Stimulated activated CD8-positive, alpha-beta memory T cell treated with anti-CD3 and anti-CD28 coated beads, Interleukin-7, amount 100 ng/mL, for 24 hours (primary cell): ENCODE data around the gene VPS18.

Experiments used
- DNase-seq: peaks from one replicate; pipeline ENCODE4 v3.0.0-alpha.2; 2020; ENCODE audit warnings: low read depth

Gene VPS18

DNA sequence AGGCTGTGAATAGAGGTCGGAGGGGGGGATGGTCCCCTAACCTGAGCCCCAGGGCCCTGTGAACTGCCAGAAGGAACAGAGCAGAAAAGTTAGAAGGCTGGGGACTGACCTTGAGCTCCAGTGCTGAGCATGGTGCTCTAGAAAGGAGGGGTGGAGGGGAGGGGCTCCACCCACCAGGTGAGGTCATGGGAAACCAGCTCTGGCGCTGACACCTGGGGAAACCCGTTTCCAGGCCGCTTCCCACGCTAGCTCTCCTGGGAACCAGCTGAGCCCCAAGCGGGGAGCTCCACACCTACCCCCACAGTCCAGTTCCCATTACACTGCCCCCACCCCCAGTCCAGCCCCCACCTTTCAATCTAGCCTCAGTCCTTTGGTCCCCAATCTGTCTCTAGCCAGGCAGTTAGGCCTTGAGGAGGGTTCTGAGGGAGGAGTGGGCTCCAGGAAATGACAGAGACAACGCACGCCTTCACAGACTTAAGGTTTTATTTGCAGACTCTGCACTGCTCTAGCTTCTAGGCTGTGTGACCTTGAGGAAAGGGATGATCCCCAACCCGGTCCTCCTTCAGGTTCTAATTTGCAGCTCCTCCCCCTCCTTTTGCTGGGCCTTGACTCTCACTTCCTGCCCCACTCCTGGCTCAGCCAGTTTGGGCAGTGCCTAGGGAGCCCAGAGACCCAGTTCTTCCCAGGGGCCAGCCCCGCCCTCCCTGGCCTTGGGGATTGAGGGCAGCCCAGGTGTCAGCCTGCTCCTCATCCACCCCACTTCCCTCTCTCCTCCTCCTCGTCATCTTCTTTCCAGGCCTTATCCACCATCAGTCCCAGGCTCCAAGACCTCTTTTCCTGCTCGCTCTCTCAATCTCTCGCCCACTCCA lies 22.3 kb upstream of the VPS18 start:
- no peak for DNase-seq

DNA sequence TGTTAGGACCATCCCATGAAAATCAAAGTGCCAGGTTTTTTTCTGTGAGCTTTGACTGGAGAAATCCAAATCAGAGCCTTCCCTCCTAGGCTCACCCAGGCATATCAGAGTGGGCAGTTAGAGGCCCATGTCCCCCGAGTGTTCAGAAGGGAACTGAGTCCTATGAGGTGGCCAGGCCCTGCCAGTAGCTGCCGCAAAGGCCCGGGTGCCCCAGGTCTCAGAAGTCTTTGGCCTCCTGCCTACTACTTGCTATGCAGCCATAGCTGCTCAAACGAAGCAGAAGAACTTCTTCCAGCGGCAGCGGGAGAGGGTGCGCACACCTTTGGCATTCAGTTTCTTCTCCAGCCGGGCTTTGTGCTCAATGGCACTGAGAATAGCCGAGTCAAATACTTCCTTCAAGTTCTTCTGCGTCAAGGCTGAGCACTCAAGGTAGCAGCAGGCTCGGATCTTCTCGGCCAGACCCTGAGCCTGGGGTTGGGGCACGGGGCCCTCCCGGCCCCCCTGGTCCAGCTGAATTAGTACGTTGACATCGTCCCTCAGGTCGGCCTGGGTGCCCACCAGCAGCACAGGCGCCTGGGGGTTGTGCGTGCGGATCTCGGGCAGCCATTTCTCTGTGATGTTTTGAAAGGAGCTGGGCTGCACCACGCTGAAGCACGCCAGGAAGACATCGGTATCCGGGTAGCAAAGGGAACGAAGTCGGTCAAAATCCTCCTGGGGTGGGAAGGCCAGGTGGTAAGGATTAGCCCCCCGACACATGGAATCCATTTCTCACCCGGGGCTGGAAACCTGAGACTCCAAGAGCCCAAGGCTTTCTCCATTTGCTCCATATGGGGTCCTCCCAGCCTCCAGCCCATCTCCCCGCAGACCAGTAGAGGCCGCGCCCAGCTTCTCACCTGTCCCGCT lies 21.2 kb upstream of the VPS18 start:
- DNase-seq, result no peak

DNA sequence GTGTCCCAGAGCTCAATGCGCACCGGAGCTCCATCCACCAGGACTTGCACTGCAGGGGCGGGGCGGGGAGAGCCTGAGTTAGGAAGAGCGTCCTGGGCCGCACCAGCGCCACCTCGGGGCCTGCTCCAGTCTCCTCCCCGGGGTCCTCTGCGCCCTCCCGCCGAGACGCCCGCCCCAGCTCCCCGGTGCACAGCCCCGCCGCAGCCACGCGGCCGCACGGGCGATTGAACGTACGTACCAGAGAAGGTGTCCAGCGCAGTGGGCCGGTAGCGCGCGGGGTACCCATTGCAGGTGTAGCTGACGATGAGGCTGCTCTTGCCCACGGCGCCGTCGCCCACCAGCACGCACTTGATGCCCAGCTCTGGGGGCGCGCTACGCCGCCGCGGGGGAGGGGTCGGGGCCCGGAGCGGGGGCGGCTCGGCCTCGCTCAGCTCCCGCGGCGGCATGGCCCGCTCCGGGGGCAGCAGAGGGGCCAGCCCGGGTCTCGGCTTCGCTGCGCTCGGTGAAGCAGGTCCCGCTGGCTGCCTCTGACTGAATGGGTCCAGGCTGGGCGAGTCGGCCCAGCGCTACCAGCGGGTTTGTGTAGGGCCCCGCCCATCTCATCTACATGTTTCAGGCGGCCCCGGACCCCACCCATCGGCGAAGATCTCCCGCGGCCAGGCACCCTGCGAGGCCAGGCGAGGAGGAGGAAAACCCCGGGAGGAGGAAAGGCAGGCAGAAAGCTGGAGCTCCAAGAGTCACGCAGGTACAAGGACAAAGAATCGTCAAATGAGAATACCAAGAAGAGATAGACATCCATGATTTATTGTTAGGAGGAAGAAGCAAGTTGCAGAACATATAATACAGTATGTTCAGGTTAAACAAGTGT lies 20.3 kb upstream of the VPS18 start, which contains the start of gene RHOV:
Gene RHOV, minus strand, starts transcription at position 541 of the 868 bp plus-strand sequence. Its CDS starts 95 bp downstream, at position 446.
- DNase-seq, result no peak

DNA sequence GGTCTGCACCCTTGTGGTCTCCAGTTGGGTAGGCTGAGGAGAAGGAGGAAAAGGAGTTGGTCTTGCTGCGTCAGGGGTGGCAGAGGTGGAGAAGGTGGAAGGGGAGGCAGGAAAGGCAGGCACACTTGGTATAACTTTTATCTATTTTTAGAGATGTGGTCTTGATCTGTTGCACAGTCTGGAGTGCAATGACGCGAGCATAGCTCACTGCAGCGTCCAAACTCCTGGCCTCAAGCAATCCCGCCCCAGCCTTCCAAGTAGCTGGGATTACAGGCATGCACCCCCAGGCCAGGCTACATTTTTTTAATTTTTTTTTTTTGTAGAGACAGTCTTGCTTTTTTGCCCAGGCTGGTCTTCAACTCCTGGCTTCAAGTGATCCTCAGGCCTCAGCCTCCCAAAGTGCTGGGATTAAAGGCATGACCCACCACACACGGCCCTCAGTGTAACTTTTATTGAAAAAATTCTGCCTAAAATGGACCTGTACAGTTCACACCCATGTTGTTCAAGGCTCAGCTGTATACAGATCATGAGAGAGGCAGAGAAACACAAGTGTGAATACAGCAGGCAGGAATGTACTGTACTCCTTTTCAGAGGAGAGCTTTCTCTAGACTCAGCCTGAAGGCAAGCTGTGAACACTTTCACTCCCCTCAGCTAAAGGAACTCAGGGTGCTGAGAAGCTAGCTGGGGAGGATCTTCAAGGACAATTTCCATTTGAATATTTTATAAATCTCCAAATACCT lies 18.1 kb upstream of the VPS18 start:
- DNase-seq, result no peak

DNA sequence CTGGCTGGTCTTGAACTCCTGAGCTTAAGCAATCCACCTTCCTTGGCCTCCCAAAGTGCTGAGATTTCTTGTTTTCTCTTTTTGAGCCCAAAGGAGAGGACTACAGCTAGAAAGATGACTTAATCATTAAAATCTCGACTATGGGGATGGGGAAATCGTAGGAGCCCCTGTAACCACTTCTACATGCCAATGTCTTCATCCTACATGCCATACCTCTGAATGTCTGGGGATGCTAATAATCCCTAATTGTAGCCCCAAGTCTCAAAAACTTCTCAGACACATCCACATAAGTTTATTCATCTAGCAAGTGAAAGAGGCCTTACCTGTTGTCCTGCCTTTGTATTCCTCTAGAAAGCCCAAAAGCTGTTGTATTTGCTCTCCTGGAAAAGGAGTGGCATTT lies 16.6 kb upstream of the VPS18 start:
- no peak for DNase-seq

DNA sequence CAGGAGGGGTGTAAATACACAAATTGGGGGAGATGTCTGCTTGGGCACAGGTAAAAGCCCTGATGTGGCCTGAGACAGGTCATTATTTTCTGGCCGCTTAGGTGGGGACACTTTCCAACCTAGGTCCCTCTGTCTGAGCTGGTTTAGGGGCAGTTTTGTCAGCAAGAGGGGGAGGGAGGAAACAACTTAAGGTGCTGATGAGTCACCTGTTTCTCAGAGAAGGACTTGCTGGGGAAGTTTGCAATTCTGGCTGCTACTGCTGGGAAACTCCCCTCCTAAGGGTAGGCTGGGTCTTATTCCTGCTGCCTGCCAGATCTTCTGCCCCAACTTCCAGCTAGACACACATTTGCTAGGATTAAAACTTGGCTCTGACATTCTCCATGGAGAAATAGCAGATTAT lies 15.5 kb upstream of the VPS18 start:
- no peak for DNase-seq

DNA sequence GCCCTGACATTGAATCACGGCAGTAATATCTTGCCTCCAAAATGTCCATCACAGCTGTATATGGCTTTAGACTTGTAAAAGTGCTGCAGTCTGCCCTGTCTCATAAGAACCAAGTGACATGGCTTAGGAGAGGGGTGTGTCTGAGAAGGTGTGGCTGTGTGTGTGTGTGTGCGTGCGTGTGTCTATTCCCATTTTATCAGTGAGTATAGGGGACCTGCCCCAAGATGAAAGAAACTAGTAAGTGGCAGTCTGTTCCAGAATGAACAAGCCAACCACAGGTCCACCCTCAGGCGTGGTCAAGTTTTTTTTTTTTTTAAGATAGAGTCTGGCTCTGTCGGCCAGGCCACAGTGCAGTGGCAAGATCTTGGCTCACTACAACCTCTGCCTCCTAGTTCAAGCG lies 14.6 kb upstream of the VPS18 start:
- no peak for DNase-seq

DNA sequence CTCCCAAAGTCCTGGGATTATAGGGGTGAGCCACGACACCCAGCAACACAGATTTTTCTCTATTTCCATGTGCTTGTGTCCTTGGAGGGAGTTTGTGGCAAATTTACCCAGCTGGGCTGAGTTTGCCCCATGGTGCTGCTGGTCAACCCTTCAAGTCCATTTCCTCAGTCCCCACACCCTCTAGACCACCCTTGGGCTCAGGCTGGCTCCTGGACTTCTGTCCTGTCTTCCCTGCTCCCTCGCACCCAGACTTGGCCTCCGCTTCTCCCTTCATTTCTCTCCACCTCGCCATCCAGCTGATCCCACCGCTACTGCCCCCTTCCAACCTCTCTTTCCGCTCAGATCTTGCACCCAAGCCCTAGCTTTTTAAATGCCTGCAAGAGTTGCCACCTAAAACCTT lies 12.9 kb upstream of the VPS18 start:
- DNase-seq, result no peak

DNA sequence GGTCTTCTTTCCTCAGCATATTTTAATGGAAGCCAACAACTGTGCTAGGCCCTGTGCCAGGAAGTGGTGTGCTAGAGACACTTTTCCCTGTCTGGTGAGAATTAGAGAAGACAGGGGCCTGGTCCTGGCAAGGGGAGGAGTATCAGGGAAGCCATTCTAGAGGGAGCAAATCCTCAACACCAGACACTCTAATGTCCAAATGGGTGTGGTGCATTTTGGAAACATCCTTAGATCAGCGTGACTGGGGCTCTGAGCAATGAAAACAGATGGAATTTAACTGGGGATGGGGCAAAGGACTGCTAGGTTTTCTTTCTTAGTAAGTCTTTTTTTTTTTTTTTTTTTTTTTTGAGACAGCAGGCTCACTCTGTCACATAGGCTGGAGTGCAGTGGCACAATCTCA lies 7.7 kb upstream of the VPS18 start:
- no peak for DNase-seq

DNA sequence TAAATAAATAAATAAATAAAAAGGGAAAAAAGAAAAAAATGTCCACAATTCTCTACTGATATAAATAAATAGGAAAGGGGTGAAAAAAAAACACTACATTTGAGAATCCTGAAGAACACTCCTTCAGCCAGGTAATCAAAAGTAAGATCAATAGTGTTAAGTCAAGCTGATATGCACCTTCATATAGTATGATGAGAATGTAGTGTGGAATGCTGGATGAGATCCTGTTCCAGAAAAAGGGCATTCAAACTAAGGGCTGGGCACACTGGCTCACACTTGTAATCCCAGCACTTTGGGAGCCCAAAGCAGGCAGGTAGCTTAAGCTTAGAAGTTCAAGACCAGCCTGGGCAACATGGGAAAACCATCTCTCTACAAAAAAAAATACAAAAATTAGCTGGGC lies 5.1 kb upstream of the VPS18 start:
- no peak for DNase-seq

DNA sequence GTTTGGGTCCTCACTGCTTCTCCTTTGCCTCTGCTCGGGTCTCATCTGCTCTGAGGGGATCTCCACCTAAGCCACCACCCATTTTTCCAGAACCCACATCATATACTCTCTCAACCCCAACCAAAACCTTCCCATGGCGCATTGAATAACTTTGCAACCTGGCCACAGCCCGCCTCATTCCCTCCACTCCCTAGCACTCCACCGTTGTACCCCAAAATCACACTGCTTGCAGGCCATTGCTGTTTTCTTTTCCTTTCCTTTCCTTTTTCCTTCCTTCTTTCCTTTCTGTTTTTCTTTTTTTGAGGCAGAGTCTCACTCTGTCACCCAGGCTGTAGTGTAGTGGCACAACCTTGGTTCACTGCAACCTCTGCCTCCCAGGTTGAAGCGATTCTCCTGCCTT lies 3.1 kb upstream of the VPS18 start:
- no peak for DNase-seq

DNA sequence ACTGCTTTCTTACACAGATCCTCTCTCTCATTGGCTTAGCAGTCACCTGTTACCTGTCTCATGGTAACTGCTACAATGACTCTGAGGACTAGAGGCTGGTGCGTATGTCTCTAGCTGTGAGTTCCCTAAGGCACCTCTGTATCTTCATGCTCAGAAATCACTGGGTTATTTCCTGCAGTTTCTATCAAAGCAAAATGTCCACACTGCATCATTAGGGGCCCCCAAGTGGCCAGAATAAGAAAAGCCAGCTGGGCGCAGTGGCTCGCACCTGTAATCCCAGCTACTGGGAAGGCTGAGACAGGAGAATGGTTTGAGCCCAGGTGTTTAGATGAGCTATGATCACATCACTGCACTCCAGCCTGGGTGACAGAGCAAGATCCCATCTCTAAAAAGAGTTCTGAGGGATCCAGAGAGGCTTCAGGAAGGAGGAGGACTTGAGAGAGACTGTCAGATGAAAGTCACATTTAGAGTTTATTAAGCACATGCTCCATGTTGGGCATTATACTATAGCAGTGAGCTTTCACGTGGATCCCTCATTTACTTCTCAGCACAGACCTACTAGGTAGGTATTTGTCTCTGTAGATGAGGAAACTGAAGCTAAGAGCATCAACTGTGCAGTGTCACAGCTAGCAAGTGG lies 2.3 kb upstream of the VPS18 start:
- no peak for DNase-seq

DNA sequence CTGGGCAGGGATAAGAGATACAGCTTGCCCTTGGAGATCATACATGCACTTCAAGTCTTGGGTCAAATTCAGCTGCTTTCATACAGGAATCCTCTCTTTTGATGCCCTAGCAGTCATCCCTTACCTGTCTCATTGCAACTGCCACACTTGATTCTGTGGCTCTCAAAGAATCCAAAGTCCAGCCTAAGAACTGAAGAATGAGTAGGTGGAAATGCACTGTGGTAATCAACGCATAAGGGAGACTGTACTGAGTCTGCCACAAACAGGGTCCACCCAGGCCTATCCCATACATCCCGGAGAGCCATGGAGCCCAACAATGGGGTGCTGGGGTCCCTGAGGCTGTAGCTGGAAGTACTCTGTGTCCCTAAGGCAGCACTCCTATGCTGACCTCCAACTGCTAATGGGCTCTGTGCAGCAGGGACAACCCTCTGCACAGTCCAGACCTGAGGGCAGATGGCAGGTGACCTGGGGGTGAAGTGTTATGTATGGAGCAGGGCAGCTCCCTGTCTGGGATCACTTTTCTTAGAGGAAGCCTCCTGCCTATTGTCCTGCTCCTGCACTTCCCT lies 1.7 kb upstream of the VPS18 start:
- no peak for DNase-seq

DNA sequence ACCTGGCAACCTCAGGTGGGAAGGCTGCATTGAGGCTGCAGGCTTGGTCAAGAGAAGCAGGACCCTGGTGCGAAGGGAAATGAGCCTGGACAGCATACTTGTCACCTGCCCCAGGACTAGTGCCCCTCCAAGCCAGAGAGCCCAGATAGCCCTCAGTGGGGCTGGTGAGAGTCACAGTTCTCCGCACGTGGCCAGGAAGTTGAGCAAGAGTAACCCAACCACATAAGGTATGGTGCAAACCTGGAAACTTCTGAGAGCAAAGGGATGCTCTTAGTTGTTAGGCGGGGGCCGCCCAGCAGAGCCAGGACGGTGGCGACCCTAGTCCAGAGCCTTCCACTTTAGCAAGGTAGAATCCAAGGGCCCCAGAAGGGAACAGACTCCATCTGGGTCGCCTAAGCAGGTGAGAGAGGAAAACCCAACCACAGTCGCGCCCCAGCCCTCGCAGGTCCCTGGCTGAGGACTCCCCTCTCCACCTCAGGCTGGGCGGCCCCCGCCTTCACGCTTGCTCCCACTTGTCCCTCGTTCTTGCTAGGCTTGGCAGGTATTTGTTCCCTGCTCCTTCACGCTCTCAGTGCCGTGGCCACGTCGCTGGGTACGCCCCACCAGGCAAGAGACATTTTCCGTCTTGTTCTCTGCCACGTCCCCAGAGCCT lies 1.1 kb upstream of the VPS18 start:
- no peak for DNase-seq

DNA sequence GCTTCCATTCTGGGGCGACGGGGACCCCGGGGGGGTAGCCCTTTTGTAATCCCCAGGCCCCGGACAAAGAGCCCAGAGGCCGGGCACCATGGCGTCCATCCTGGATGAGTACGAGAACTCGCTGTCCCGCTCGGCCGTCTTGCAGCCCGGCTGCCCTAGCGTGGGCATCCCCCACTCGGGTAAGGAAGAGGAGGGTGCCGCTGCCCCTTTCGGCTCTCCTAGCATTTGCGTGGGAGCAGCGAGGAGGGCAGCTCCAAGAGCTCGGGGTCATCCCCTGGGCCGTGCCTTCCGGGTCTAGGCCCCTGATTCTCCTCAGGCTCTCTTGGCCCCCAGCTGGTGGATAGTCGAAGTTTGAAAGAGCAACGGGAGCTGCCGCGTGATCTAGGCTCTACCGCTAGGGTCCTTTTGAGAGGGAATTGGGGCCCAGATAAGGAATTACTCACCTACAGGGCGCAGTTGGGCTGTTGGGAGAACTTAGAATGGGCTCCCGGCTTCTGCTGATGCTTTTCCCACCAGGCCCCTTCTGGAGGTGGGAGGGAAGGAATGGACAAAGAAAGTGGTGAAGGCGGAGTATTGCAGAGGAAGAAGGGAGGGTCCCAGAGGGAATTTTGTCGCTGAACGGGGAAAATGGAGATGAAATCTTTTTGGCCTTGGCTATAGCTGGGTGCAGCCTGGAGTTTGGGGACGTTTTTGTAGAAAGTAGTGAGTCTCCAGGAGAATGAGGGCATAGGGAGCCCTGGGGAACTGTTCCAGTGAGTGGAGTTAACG lies 615 bp downstream of the VPS18 start:
- no peak for DNase-seq

DNA sequence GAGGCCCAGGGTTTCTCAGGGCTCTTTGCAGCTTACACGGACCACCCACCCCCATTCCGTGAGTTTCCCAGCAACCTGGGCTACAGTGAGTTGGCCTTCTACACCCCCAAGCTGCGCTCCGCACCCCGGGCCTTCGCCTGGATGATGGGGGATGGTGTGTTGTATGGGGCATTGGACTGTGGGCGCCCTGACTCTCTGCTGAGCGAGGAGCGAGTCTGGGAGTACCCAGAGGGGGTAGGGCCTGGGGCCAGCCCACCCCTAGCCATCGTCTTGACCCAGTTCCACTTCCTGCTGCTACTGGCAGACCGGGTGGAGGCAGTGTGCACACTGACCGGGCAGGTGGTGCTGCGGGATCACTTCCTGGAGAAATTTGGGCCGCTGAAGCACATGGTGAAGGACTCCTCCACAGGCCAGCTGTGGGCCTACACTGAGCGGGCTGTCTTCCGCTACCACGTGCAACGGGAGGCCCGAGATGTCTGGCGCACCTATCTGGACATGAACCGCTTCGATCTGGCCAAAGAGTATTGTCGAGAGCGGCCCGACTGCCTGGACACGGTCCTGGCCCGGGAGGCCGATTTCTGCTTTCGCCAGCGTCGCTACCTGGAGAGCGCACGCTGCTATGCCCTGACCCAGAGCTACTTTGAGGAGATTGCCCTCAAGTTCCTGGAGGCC lies 5.4 kb downstream of the VPS18 start:
- no peak for DNase-seq

DNA sequence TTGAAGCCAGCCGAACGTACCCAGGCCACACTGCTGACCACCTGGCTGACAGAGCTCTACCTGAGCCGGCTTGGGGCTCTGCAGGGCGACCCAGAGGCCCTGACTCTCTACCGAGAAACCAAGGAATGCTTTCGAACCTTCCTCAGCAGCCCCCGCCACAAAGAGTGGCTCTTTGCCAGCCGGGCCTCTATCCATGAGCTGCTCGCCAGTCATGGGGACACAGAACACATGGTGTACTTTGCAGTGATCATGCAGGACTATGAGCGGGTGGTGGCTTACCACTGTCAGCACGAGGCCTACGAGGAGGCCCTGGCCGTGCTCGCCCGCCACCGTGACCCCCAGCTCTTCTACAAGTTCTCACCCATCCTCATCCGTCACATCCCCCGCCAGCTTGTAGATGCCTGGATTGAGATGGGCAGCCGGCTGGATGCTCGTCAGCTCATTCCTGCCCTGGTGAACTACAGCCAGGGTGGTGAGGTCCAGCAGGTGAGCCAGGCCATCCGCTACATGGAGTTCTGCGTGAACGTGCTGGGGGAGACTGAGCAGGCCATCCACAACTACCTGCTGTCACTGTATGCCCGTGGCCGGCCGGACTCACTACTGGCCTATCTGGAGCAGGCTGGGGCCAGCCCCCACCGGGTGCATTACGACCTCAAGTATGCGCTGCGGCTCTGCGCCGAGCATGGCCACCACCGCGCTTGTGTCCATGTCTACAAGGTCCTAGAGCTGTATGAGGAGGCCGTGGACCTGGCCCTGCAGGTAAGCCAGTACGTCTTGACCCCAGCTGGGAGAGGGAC lies 6.2 kb downstream of the VPS18 start:
- DNase-seq, result no peak

DNA sequence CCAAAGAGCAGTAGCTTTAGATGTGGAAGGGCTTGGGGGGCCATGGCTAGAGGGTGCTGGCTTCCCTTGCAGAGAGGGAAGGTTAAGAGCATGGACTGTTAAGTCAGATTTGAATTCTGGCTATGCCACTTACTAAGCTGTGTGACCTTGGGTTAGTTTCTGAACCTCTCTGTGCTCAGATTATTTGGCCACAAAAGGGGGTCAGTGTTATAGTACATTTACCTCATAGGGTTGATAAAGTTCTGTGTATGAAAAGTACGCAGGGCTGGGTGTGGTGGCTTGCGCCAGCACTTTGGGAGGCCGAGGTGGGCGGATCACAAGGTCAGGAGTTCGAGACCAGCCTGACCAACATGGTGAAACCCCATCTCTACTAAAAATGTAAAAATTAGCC lies 6.8 kb downstream of the VPS18 start:
- no peak for DNase-seq
